ENCODE data around the gene RSPRY1.

The RSPRY1 gene

GRCh38 chr16:57204675-57205074, 18.5 kb downstream of the RSPRY1 start:
- Histone ChIP-seq H3K4me3 (ENCODE audit: low read depth in 1 of 2, low read length in 2 of 2) (no peak overlapping the region), H3K27me3 (ENCODE audit: control insufficient read depth in 1 of 2, insufficient read depth in 2 of 2, low read length in 2 of 2) (no peaks in the 10 kb centered on the region), H3K9me3 (ENCODE audit: low read length) (no peaks in the 10 kb centered on the region), H3K36me3 (ENCODE audit: insufficient read depth, low read length) (peaks cover 36% of the 10 kb centered on the region), H3K4me1 (ENCODE audit: insufficient read depth, low read length) (no peaks in the 10 kb centered on the region), H3K9ac (ENCODE audit: low read length) (no peak overlapping the region), H3K27ac (ENCODE audit: low read depth, low read length) (no peak overlapping the region)

DNA sequence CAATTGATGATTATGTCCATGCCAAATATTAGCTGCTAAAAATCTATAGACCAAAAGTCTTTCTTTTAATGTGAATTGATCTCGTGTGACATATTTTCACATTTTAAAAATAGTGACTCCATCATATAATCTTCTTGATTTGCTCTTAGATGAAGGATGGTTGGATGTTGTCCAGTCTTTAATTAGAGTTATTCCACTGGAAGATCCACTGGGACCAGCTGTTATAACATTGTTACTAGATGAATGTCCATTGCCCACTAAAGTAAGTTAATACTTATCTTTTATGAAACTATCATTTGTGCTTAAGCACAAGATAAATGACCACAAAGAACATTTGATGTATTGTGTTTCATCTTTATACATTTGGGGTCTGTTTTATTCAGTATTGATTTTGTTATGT, 22.8 kb downstream of the RSPRY1 start:
- Histone ChIP-seq H3K9ac (ENCODE audit: low read length) (no peak overlapping the region), H3K9me3 (ENCODE audit: low read length) (no peaks in the 10 kb centered on the region), H3K27me3 (ENCODE audit: control insufficient read depth in 1 of 2, insufficient read depth in 2 of 2, low read length in 2 of 2) (no peaks in the 10 kb centered on the region), H3K4me1 (ENCODE audit: insufficient read depth, low read length) (no peaks in the 10 kb centered on the region), H3K4me3 (ENCODE audit: low read depth in 1 of 2, low read length in 2 of 2) (no peak overlapping the region), H3K36me3 (ENCODE audit: insufficient read depth, low read length) (peaks cover 65% of the 10 kb centered on the region), H3K27ac (ENCODE audit: low read depth, low read length) (no peak overlapping the region)

DNA sequence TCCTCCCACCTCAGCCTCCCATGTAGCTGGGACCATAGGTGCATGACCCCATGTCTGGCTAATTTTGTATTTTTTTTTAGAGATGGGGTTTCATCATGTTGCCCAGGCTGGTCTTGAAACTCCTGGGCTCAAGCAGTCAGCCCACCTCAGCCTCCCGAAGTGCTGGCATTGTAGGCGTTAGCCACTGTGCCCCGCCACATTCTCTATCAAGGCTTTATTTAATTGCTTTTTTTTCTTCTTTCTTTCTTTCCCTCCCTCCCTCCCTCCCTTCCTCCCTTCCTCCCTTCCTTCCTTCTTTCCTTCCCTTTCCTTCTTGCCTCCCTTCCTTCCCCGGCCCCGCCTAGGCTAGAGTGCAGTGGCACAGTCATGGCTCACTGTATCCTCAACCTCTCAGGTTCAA, 23.7 kb downstream of the RSPRY1 start:
- Histone ChIP-seq H3K27me3 (ENCODE audit: control insufficient read depth in 1 of 2, insufficient read depth in 2 of 2, low read length in 2 of 2) (no peaks in the 10 kb centered on the region), H3K27ac (ENCODE audit: low read depth, low read length) (no peak overlapping the region), H3K4me3 (ENCODE audit: low read depth in 1 of 2, low read length in 2 of 2) (no peak overlapping the region), H3K36me3 (ENCODE audit: insufficient read depth, low read length) (peaks cover 68% of the 10 kb centered on the region), H3K9me3 (ENCODE audit: low read length) (no peaks in the 10 kb centered on the region), H3K4me1 (ENCODE audit: insufficient read depth, low read length) (no peaks in the 10 kb centered on the region), H3K9ac (ENCODE audit: low read length) (no peak overlapping the region)

DNA sequence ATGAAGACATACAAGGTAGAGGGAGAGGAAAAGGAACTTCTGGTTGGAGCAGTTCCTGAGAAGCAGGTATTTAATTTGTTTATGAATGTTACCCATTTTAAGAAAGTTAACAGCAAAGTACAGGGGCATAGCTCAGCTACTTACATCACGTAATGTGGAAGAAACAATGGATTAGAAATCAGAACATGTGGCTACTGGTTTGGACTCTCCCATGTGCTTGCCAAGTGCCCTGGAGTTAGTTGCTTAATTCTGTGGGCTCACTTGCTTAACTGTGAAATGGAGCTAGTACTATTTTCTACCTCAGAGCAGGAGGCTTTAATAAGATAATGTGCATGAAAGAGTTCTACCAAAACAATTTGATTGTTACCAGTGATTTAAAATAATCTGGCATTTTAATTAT, 27.3 kb downstream of the RSPRY1 start:
- Histone ChIP-seq H3K9ac (ENCODE audit: low read length) (no peak overlapping the region), H3K27ac (ENCODE audit: low read depth, low read length) (no peak overlapping the region), H3K27me3 (ENCODE audit: control insufficient read depth in 1 of 2, insufficient read depth in 2 of 2, low read length in 2 of 2) (no peaks in the 10 kb centered on the region), H3K9me3 (ENCODE audit: low read length) (peaks cover 9% of the 10 kb centered on the region), H3K4me3 (ENCODE audit: low read depth in 1 of 2, low read length in 2 of 2) (no peak overlapping the region), H3K4me1 (ENCODE audit: insufficient read depth, low read length) (no peaks in the 10 kb centered on the region), H3K36me3 (ENCODE audit: insufficient read depth, low read length) (peaks cover 75% of the 10 kb centered on the region)

DNA sequence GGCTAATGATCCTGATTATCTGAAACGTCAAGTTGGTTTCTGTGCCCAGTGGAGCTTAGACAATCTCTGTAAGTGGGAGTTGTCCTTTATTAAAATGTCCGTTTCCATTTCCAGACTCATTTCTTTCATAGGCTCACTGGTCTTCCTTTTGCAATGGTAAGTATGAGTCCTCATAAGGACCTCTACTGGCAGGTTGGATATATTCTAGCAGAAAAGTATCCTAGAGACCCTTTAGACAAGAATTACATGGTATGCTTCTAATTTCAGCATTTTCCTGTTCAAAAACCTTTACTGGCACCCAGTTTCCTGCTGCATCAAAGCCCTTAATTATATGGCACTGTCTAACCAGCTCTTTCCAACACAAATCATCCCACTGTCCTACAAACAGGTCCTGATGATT, 30.8 kb downstream of the RSPRY1 start:
- H3K36me3 ChIP-seq (ENCODE audit: insufficient read depth, low read length): peaks cover 84% of the 10 kb centered on the region
- no peaks in the 10 kb centered on the region for H3K27me3 ChIP-seq (ENCODE audit: control insufficient read depth in 1 of 2, insufficient read depth in 2 of 2, low read length in 2 of 2)
- H3K9ac ChIP-seq (ENCODE audit: low read length): no peak overlapping the region
- H3K27ac ChIP-seq (ENCODE audit: low read depth, low read length): no peak overlapping the region
- no peak overlapping the region for H3K4me3 ChIP-seq (ENCODE audit: low read depth in 1 of 2, low read length in 2 of 2)
- no peaks in the 10 kb centered on the region for H3K4me1 ChIP-seq (ENCODE audit: insufficient read depth, low read length)
- peaks cover 9% of the 10 kb centered on the region for H3K9me3 ChIP-seq (ENCODE audit: low read length)

- Histone ChIP-seq H3K27ac (ENCODE audit: low read depth, low read length) (no peak overlapping the region), H3K27me3 (ENCODE audit: control insufficient read depth in 1 of 2, insufficient read depth in 2 of 2, low read length in 2 of 2) (no peaks in the 10 kb centered on the region), H3K9me3 (ENCODE audit: low read length) (peaks cover under 1% of the 10 kb centered on the region), H3K4me1 (ENCODE audit: insufficient read depth, low read length) (no peaks in the 10 kb centered on the region), H3K4me3 (ENCODE audit: low read depth in 1 of 2, low read length in 2 of 2) (no peak overlapping the region), H3K9ac (ENCODE audit: low read length) (no peak overlapping the region), H3K36me3 (ENCODE audit: insufficient read depth, low read length) (peaks cover 75% of the 10 kb centered on the region)
These were observed 36.9 kb downstream of the RSPRY1 start for GRCh38 chr16:57223057-57223456.

DNA sequence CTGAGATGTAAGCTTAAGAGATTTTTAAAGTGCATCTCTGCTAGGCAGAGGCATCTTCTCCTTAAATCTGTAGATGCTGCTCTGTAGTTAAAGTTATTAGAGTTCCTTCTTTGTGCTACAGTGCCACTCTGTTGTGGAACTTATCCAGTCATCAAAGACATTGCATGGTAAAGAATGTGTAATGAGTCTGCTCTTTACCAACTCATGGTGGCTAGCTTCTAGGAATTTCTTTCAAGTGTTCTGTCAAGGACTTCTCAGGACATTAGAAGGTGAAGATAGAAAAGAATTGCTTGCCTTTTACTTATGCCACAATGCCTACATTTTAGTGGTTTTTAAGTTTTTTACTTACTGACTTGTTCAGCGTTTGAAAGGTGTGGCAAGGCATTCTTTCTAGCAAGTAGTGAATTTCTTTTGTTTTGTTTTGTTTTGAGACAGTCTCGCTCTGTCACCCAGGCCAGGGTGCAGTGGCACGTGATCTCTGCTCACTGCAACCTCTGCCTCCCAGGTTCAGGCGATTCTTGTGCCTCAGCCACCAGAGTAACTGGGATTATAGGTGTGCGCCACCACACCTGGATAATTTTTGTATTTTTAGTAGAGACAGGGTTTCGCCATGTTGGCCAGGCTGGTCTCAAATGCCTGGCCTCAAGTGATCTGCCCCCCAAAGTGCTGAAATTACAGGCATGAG, 38.7 kb downstream of the RSPRY1 start:
- no peaks in the 10 kb centered on the region for H3K9me3 ChIP-seq (ENCODE audit: low read length)
- H3K4me1 ChIP-seq (ENCODE audit: insufficient read depth, low read length): no peaks in the 10 kb centered on the region
- H3K36me3 ChIP-seq (ENCODE audit: insufficient read depth, low read length): peaks cover 66% of the 10 kb centered on the region
- H3K27me3 ChIP-seq (ENCODE audit: control insufficient read depth in 1 of 2, insufficient read depth in 2 of 2, low read length in 2 of 2): no peaks in the 10 kb centered on the region
- H3K9ac ChIP-seq (ENCODE audit: low read length): no peak overlapping the region
- no peak overlapping the region for H3K27ac ChIP-seq (ENCODE audit: low read depth, low read length)
- no peak overlapping the region for H3K4me3 ChIP-seq (ENCODE audit: low read depth in 1 of 2, low read length in 2 of 2)

DNA sequence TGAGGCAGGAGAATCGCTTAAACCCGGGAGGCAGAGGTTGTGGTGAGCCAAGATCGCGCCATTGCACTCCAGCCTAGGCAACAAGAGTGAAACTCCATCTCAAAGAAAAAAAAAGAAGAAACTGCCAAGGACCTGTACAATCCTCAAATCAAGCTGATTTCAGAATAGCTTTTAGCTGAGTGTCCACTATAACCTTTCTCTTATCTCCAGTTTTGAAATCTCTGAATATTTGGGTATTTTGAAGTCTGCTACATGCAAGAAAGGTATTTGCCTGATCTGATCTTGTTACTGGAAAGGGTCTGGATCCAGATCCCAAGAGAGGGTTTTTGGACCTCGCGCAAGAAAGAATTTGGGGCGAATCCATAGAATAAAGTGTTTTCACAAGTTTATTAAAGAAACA, 39.8 kb downstream of the RSPRY1 start:
- no peak overlapping the region for H3K9ac ChIP-seq (ENCODE audit: low read length)
- no peak overlapping the region for H3K4me3 ChIP-seq (ENCODE audit: low read depth in 1 of 2, low read length in 2 of 2)
- H3K9me3 ChIP-seq (ENCODE audit: low read length): no peaks in the 10 kb centered on the region
- no peaks in the 10 kb centered on the region for H3K4me1 ChIP-seq (ENCODE audit: insufficient read depth, low read length)
- H3K36me3 ChIP-seq (ENCODE audit: insufficient read depth, low read length): peaks cover 63% of the 10 kb centered on the region
- no peaks in the 10 kb centered on the region for H3K27me3 ChIP-seq (ENCODE audit: control insufficient read depth in 1 of 2, insufficient read depth in 2 of 2, low read length in 2 of 2)
- H3K27ac ChIP-seq (ENCODE audit: low read depth, low read length): no peak overlapping the region

DNA sequence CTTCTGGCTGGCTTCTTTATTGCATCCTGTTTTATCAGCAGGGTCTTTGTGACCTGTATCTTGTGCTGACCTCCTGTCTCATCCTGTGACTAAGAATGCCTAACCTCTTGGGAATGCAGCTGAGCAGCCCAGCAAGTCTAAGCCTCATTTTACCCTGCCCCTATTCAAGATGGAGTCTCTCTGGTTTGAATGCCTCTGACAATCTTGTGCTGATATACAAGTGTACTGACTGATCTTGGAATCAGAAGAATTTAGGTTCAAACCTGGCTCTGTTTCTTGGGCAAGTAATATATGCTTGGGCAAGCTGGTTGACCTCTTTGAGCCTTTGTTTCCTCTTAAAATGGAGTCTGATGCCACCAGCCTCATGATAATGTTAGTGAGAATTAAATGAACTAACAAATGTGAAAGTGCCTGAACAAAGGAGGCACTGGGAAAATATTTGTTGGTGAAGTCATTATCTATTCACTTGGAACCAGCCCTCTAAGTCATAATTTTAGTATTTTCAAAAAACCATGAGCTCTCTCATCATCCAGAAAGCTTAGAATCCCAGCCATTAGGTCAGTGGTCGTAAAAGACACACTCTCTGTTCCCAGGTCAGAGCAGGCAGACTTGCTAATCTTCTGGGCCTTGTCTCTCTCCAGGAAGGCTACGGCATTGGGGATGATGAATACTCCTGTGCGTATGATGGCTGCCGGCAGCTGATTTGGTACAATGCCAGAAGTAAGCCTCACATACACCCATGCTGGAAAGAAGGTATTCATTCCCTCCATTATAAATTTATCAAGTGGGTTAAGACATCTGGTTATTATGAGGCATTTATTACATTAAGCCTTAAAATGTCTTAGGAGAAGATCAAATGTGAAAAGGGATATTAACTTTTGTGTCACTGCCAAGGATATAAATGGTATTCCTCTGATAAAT, 40.8 kb downstream of the RSPRY1 start:
- peaks cover 64% of the 10 kb centered on the region for H3K36me3 ChIP-seq (ENCODE audit: insufficient read depth, low read length)
- no peaks in the 10 kb centered on the region for H3K9me3 ChIP-seq (ENCODE audit: low read length)
- no peak overlapping the region for H3K4me3 ChIP-seq (ENCODE audit: low read depth in 1 of 2, low read length in 2 of 2)
- no peak overlapping the region for H3K9ac ChIP-seq (ENCODE audit: low read length)
- H3K27me3 ChIP-seq (ENCODE audit: control insufficient read depth in 1 of 2, insufficient read depth in 2 of 2, low read length in 2 of 2): no peaks in the 10 kb centered on the region
- no peak overlapping the region for H3K27ac ChIP-seq (ENCODE audit: low read depth, low read length)
- H3K4me1 ChIP-seq (ENCODE audit: insufficient read depth, low read length): no peaks in the 10 kb centered on the region

GRCh38 chr16:57229079-57229478, 43.0 kb downstream of the RSPRY1 start:
- Histone ChIP-seq H3K9ac (ENCODE audit: low read length) (no peak overlapping the region), H3K36me3 (ENCODE audit: insufficient read depth, low read length) (peaks cover 66% of the 10 kb centered on the region), H3K4me3 (ENCODE audit: low read depth in 1 of 2, low read length in 2 of 2) (no peak overlapping the region), H3K9me3 (ENCODE audit: low read length) (no peaks in the 10 kb centered on the region), H3K27ac (ENCODE audit: low read depth, low read length) (no peak overlapping the region), H3K27me3 (ENCODE audit: control insufficient read depth in 1 of 2, insufficient read depth in 2 of 2, low read length in 2 of 2) (no peaks in the 10 kb centered on the region), H3K4me1 (ENCODE audit: insufficient read depth, low read length) (no peaks in the 10 kb centered on the region)

GRCh38 chr16:57231821-57232350, 45.8 kb downstream of the RSPRY1 start:
- H3K4me1 ChIP-seq (ENCODE audit: insufficient read depth, low read length): no peaks in the 10 kb centered on the region
- no peaks in the 10 kb centered on the region for H3K27me3 ChIP-seq (ENCODE audit: control insufficient read depth in 1 of 2, insufficient read depth in 2 of 2, low read length in 2 of 2)
- H3K9me3 ChIP-seq (ENCODE audit: low read length): no peaks in the 10 kb centered on the region
- no peak overlapping the region for H3K4me3 ChIP-seq (ENCODE audit: low read depth in 1 of 2, low read length in 2 of 2)
- H3K9ac ChIP-seq (ENCODE audit: low read length): no peak overlapping the region
- peaks cover 66% of the 10 kb centered on the region for H3K36me3 ChIP-seq (ENCODE audit: insufficient read depth, low read length)
- H3K27ac ChIP-seq (ENCODE audit: low read depth, low read length): no peak overlapping the region
